Stimulated activated CD8-positive, alpha-beta memory T cell treated with anti-CD3 and anti-CD28 coated beads, Interleukin-4, amount 100 ng/mL, for 24 hours (primary cell): ENCODE results near the gene NHSL2.

Source experiments
- DNase-seq: peaks from one replicate; pipeline ENCODE4 v3.0.0-alpha.2; 2020; ENCODE audit warnings: low read depth

Gene NHSL2

DNA sequence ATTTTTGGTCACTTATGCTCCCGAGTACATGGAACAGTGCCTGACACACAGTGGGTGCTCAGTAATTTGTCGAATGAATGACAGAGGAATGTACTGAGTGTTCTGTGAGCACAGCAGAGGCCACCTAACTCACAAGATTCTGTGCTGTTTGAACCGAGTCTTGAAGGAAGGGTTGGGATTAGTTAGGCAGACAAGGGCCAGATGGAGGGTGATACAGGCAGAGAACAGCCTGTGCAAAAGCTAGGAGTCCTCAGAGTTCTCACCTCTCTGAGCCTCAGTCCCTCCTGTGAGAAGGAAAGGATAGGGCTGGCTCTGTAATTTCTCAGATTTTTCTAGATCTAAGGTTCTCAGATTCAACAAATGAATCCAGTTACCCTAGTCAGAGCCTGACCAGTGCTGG lies 108.8 kb downstream of the NHSL2 start:
- DNase-seq = no peak

- DNase-seq = no peak
These were observed 109.6 kb downstream of the NHSL2 start for GRCh38 chrX:72020204-72020603.

DNA sequence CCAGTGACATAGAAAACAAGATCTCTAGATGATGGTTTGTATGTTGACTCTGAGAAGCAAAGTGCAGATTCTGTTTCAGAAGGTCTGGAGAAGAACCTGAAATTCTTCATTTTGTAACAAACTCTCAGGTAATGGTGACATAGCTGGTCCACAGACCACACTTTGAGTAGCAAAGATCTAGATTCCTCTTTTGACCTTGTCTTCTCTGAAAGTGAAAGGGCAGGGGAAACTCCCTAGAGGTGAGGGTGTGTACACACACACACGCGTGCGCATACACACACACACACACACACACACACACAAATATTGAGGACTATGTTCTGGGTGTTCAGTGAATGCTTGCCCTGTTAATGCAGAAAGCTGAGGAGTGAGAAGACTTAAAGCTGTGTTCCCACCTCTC lies 110.1 kb downstream of the NHSL2 start:
- no peak for DNase-seq

DNA sequence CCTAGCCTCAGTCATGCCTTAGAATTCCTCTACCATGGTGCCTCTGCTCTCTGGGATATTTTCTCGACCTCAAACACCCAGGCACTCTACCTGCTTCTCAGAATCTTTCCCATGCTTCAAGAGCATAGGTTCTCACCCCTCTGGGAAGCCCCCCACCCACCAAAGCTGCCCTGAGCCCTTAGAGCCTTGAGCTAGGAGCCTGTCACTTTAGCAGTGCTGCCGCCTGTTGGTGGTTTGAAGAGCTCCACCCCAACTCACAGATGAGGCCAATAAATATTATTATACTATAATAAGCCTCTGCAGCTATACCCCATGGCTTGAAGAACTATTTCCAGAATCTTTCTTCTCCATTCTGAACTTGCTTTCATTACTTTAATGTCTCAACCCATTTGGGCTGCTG lies 111.3 kb downstream of the NHSL2 start:
- peak; percentile 7 for DNase-seq

DNA sequence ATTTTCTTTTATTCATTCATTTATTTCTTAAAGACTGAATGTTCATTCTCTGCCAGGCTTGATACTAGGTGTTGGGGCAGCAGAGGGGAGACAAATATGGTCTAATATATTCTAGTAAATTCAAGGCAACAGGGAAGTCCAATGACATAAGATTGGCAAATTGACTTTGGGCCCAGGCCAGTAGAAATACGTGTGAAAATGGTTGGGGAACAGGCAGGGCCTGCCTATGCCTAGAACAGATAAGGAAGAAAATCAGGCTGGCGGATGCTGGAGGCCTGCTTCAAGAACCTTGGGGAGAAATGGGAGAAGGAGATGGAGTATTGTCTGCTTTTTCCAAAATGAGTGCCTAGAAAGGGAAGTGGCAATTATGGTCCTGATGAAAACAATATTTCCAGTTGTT lies 112.4 kb downstream of the NHSL2 start:
- DNase-seq = no peak

DNA sequence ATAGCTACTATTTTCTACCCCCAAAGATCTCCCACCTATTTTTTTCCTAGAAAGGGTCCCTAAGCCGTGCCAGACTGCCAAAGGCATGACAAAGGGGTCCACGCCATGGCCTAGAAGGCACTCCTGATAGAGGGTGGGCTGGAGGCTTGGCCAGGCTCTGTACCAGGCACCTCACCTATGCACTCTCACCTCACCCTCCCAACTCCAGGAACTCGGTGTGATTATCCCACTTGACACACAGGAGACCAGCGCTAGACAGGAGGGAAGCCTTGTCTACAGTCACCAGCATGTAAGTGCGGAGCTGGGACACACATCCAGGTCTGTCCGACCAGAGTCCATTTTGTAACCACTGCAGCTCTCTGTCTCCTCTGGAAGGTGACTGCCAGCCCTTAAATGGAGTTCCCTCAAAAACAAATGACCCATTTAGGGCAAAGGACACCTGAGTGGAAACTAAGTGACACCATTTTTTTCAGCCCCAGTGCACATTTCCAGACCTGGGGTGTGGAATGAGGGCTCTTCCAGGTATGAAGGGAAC lies 114.7 kb downstream of the NHSL2 start:
- no peak for DNase-seq

DNA sequence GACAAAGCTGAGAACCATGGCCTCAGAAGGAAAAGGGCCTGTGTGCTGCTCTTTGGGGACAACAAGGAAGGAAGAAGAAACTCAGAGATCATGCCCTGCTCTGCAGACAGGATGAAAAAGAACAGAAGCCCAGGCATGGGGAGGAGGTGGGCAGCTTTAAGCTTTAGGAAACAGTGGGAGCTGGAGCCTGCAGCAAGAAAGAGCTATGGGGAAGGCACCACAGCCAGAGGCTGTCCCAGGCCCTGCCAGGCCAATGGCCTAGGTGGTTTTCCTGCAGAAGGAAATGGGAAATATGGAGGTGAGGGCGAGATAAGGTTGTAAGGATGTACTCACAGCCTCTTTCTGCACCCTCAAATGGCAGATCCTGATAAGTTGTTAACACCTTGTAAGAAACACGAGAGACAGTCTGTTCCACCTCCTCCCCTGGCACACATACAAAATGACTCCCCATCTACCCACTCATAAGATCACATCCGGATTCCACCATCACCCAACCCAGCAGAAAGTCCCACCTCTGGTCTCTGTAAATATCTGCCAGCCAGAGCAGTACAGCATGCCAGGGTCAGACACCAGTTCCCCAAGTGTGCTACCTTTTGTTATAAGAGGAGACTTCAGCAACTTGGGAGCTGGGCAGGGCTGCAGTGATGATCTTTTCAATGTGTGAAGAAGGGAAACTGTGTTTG lies 115.8 kb downstream of the NHSL2 start:
- no peak for DNase-seq

GRCh38 chrX:72027024-72027913 lies 116.6 kb downstream of the NHSL2 start:
- no peak for DNase-seq

DNA sequence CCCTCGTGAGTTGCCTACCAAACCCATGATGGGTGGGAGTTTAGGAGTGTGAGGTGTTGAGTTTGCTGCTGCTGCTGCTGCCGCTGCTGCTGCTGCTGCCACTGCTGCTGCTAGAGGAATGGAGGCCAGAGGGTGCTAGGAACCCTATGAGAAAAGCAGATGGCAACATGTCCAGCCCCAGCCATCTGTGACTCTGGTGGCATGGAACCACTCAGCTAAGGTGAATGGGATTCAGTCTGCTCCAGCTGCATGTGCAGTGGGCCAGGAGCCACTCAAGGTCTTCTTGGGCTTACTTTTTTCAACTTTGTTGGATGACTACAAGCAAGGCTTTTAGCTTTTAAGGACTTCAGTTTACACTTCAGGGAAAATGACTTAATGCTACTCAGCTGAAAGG lies 117.3 kb downstream of the NHSL2 start:
- no peak for DNase-seq

DNA sequence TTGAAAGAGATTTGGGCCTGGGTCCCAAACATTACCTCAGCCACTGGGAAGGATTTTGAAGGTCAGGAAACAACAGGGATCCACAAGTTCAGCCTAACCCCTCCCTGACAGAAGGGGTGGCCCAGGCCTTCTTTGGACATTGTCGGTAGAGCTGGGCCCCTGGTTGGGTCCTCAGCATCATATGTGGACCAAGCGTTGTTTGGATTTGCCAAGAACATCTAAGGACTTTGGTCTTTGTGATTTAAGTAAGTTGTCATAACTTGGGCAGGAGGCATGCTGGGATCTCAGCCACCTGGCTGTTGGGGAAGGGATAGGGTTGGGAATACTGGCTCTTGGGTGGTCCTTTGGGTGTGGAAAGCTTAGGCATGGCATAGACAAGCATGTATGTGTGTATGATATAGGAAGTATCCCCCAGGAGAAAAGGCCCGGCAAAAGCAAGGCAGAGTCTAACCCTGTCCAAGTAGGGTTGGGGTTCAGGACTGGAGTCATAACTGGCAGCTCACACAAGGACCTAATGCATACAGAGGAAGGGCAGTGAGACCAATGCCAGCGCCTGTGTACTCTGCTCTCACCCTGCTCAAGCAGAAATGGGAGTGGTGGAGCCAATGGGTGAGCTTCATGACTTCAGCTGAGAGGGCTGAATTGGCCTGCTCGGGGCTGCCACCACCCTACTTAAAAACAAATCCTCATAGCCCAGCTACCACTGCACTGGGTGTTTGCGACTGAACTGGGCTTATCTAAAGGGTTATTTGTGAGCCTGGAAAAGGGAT lies 118.2 kb downstream of the NHSL2 start:
- no peak for DNase-seq

DNA sequence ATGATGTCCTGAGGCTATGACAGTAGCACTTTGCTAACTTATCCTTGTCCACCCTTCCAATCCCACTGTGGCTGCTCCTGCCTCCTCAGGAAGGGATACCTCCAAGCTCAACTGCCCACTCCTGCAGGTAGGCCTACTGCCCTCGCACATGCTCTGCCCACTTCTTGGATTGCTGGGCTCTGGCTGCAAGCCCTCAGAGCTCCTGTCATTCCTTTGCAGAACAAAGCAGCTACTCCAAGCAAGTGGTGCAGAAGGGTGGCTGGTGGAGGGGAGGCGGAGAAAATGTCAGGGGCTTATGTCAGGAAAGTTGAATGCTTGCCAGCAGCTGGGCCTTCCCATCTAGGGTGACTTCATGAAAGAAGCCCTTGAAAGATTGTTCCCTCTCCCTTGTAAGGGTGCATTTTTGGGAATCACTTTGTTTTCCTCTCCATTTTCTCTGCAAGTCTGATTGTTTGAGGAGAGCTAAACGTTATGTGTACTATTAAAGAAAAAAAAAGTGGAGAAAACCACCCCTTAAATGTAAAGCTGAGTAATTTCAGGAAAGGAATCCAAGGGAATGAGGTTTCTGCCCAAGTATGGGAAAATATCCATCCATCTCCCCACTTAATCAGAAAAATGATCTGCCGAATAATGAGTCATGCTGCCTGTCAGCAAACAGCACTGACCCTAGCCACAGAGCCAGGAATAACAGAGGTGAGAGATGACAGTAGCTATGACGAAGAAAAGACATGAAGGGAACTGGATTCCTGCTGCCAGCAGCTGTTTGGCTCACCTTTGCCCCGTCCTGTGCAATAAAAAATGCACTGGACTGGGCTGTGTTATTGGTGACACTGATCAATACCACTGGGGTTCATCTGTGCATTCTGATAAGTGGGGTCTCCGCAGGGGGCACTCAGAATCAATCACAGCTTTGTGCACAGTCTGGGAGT lies 119.1 kb downstream of the NHSL2 start:
- no peak for DNase-seq

GRCh38 chrX:72030431-72030830 lies 119.8 kb downstream of the NHSL2 start:
- DNase-seq = no peak

DNA sequence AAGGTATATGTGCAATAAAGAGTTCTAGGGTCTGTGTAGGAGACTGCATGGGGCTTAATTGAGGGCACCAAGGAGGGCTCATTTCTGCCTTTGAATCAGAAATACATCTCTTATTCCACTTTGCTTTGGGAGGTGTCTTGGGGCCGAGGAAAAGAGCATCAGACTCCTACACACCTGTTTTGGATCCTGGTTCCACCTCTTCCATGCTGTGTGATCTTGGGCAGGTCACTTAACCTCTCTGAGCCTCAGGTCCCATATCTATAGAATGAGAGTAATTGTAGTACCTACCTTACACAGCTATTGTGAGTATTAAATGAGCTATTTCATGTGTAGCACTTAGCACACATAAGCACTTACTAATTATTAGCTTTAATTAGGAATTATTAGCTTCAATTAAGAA lies 120.5 kb downstream of the NHSL2 start:
- no peak for DNase-seq

DNA sequence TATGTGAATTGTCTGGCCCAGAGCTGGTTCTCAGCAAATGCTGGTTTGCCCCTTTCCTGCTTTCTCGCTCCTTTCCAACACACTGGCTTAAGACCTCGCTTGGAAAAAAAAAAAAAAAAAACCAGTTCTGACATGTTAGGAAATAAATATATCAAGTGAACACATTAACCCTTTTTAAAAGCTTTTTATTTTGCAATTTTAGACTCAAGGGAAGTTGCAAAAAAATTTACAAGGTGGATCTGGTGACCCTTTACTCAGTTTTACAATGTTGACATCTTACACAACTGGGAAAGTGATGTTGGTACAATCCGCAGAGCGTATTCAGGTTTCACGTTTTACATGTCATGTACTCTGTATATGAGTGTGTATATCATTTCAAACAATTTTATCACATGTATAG lies 121.0 kb downstream of the NHSL2 start:
- DNase-seq = no peak

DNA sequence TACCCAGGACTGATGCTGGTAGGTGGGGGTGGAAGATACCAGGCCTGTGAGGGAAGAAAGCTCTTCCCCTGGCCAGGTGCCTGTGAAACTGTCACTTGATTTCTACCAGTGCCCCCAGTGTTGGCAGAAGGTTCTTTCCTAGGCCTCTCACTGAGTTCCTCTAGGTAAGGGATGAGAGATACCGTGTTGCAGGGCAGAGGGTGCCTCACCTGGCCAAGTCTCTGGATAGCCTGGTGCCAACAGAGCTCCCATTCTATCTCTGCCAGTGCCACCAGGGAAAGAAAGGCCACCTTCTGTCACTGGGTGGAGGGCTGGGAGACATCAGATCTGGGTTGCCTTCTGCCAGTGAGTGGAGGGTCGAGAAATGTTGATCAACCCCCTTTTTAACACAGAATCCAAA lies 127.0 kb downstream of the NHSL2 start:
- no peak for DNase-seq

DNA sequence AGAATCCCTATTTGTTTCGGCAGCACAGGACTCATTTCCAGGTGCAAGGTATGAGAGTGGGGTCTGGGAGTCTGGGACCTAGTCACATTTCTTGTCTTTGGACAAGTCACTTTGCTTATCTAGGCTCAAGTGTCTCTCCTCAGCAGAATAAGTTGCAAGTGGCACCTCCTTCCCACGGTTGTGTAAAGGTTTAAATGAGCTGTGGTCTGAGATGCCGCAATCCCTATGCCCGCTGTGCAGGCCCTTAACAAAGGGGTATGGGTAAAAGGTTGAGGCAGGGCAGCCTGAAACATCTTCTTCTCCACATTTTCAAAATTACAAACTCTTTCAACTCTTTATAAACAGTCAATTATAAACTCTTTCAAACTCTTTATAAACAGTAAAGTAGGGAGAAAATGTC lies 127.4 kb downstream of the NHSL2 start:
- DNase-seq = no peak

- no peak for DNase-seq
These were observed 128.2 kb downstream of the NHSL2 start for GRCh38 chrX:72038868-72039267.

DNA sequence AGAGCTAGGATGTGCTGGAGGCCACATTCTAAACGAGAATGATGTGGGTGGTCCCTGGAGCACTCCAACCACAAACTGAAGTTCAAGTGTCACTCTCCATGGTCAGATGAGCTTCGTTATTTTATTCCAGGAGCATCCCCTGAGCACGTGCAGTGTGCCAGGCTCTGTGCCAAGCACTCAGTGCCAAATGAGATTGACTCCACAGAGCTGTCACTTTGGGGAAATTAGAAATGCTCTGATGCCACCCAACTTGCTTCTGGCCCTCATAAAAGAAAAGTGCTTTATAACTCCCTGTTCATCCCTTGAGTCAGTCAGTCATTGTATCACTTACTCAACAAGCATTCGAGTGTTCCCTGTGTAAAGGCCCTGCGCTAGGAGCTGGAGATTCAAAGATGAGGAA lies 129.9 kb downstream of the NHSL2 start:
- no peak for DNase-seq

GRCh38 chrX:72041176-72041575 lies 130.5 kb downstream of the NHSL2 start:
- DNase-seq = no peak

DNA sequence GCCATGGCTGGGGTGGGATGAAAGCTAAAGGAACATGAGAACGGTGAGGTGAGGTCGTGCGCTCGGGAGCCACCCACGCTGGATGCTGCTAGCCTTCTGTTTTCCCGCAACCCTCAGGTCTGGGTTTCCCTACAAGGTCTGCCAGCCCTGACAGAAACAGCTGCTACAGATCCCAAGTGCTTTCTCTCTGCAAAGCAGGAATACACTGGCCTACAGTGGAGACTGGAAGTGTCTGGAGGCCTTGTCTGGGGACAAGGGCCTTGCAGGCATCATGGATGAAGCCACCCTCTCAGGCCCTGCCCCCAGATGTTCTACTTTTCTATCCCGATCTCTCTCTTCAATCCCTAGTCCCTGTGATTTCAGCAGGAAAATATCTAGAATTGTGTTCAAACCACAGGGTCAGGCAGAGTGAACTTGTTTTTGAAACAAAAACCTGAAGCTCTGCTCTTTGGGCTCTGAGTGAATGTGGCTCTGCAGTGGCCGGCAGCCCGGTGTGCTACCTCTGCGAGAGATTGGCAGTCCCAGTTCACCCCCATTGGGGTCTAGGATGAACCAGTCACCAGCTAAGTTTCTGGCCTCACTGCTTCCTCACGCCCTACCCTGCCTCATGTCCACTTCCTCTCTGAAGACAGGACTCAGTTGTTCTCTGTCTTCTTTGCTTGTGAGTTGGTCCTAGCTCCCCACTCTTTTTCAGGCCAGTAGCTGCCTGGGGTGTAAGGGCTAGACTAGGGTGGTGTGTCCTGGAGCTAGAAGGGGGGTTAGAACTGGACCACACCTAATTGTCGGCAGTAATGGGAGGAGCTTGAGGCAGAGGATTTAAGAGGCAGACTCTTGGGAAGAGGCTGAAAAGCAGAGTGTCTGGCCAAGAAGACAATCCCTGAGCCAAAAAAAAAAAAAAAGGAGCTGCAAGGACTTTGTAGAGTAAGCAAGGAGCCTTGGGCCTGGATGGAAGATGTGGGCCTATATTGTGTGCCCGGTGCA lies 131.5 kb downstream of the NHSL2 start:
- DNase-seq = no peak
